Adrenal gland (tissue), 12 donors: Measurements from ENCODE around the gene KEAP1. TPM values are rescaled to one million over a fixed set of nuclear protein-coding genes. Genes with fewer than 3 reads are reported as not detected.

Experiments
- DNase-seq, 7 donors: peaks; one replicate each; pipeline ENCODE4 v3.0.0-alpha.2; 2019 to 2020
- H3K27ac ChIP-seq, 5 donors: fragments of 200-600 bp; sonication (generic) in 4 of 5; 1 replicate in 3 of 5; 2 replicates in 2 of 5; pipeline versions ENCODE4 v1.5.1 to v1.8.0; 2016 to 2020; ENCODE audit warnings: mild to moderate bottlenecking in 1 of 5
- H3K27me3 ChIP-seq: fragments of 200-600 bp; 2 replicates; pipeline ENCODE4 v1.8.0; 2021
- H3K36me3 ChIP-seq, 2 donors: fragments of 200-600 bp; replicated peaks in 1 of 2; 1 replicate in 1 of 2; 2 replicates in 1 of 2; pipeline versions ENCODE4 v1.5.1 to v1.8.0; 2018 to 2022
- H3K4me1 ChIP-seq, 2 donors: fragments of 200-600 bp; replicated peaks in 1 of 2; 1 replicate in 1 of 2; 2 replicates in 1 of 2; pipeline versions ENCODE4 v1.5.1 to v1.8.0; 2018 to 2021
- H3K4me3 ChIP-seq, 4 donors: fragments of 200-600 bp; sonication (generic) in 3 of 4; one replicate each; pipeline ENCODE4 v1.5.1; 2016 to 2018
- H3K9me3 ChIP-seq, 3 donors: fragments of 200-600 bp; sonication (generic) in 1 of 3; replicated peaks in 1 of 3; 1 replicate in 2 of 3; 2 replicates in 1 of 3; pipeline versions ENCODE4 v1.5.1 to v1.8.0; 2016 to 2021
- POLR2A ChIP-seq, 2 donors: fragments of 450-650 bp; IDR thresholded peaks; one replicate each; pipeline ENCODE4 v1.6.1; 2017; ENCODE audit warnings: antibody characterized with exemption in 2 of 2, mild to moderate bottlenecking in 2 of 2, moderate library complexity in 1 of 2
- WGBS, 4 donors: extraction: QIAGEN DNeasy Blood & Tissue Kit in 2 of 4; methylation state at CpG; one replicate each; pipeline versions ENCODE4 v1.1.5 to v1.1.7; 2013 to 2017; 5-methylcytosine and 5-hydroxymethylcytosine counted together
- intact Hi-C, 2 donors: fragments of 100-400 bp; cut with DNase I; formaldehyde crosslinking; loops; one replicate each; pipeline versions ENCODE4 v1.14.1 to v1.15.0; 2022 to 2023
- polyA plus RNA-seq, 3 donors: library from polyadenylated mRNA; stranded (reverse); fragments of 200-250 nt in 2 of 3; fragments of 350-450 nt in 1 of 3; fragmentation: Illumina TruSeq in 1 of 3; extraction: RNeasy Lipid Tissue Mini Kit (QIAGEN cat#74804) in 1 of 3; gene quantifications; one replicate each; pipeline ENCODE4 v1.2.3, GENCODE V29; 2013 to 2014
- total RNA-seq, 9 donors: library from RNA; depleted of rRNA in 4 of 9; stranded (reverse); fragments of >200 nt in 4 of 9; fragments of 120-200 nt in 1 of 9; fragmentation: NEBNext Ultra II Directional in 1 of 9; extraction: Animal tissue kit (Norgen Biotek cat#: 25700) in 1 of 9; gene quantifications; one replicate each; pipeline versions ENCODE4 v1.1.0 to v1.2.4, GENCODE V29; 2013 to 2023
- TF ChIP-seq, protein P1 (sequence below), 6 experiments: fragments of 450-650 bp in 4 of 6; fragments of 200-600 bp in 2 of 6; sonication (generic) in 1 of 6; IDR thresholded peaks; 1 replicate in 5 of 6; 2 replicates in 1 of 6; pipeline versions ENCODE4 v1.5.1 to v1.8.0; 2016 to 2021; ENCODE audit warnings: antibody characterized with exemption in 6 of 6, mild to moderate bottlenecking in 2 of 6, moderate library complexity in 1 of 6
- donor health status: healthy with polysubstance abuse.
- donor health status: Bipolar disorder and iron deficiency.
- donor health status: DM: yes; HTN: yes; CAD: no.
- donor health status: DM: no; HTN: no; CAD: no.
- donor health status: DM: no; HTN: no; CAD: no.
- donor health status: DM: yes; HTN: yes; CAD: no.

Gene KEAP1
- total and polyA plus RNA-seq, 12 donors, result 71.0 to 106 (median 77.2) TPM

DNA sequence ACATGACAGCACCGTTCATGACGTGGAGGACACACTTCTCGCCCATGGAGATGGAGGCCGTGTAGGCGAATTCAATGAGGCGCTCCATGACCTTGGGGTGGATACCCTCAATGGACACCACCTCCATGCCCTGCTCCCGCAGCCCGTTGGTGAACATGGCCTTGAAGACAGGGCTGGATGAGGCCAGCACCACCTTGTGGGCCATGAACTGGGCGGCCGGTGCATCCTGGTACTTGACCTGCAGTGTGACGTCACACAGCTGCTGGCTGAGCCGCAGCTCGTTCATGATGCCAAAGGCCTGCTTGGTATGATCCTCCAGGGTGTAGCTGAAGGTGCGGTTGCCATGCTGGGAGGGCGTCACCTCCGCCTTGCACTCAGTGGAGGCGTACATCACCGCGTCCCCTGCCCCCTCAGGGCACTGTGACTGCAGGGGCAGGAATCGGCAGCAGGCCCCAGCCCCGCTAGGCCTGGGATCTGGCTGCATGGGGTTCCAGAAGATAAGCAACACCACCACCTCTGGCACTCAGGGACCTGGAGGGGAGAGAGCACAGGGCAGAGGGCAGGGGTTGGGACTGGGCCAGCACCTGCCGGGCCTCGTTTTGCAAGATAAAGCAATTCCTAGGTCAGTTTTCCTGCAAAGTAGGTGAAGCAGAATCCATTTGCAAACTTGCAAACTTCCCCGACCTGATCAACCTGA, 3.5 kb downstream of the KEAP1 start:
- intact Hi-C loops, result loop anchor here (5.0 to 10.0 kb wide), 2 partner anchors 68 to 75 kb away; partner anchors contain the start of genes CDKN2D (in 1 of the 2) and KRI1 (in 1 of the 2)
- no peak for TF ChIP-seq POLR2A (IDR thresholded peaks at IDR 0.05)
- TF ChIP-seq, protein P1, sequence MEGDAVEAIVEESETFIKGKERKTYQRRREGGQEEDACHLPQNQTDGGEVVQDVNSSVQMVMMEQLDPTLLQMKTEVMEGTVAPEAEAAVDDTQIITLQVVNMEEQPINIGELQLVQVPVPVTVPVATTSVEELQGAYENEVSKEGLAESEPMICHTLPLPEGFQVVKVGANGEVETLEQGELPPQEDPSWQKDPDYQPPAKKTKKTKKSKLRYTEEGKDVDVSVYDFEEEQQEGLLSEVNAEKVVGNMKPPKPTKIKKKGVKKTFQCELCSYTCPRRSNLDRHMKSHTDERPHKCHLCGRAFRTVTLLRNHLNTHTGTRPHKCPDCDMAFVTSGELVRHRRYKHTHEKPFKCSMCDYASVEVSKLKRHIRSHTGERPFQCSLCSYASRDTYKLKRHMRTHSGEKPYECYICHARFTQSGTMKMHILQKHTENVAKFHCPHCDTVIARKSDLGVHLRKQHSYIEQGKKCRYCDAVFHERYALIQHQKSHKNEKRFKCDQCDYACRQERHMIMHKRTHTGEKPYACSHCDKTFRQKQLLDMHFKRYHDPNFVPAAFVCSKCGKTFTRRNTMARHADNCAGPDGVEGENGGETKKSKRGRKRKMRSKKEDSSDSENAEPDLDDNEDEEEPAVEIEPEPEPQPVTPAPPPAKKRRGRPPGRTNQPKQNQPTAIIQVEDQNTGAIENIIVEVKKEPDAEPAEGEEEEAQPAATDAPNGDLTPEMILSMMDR (IDR thresholded peaks at IDR 0.05), result no peak
- Histone ChIP-seq H3K4me3 (no peak overlapping the region), H3K36me3 (peaks cover 0 to 47% of the 10 kb centered on the region in 2 donors), H3K9me3 (no peaks in the 10 kb centered on the region), H3K4me1 (peaks cover 10 to 45% of the 10 kb centered on the region in 2 donors), H3K27ac (peak overlapping the region in 2 of 5 donors; percentile 71 to 72), H3K27me3 (no peaks in the 10 kb centered on the region)
- 76 to 91% (median 78%) methylated on average over 3 to 24 of the region's 24 CpGs for WGBS, 4 donors
- DNase-seq, result peak in 1 of 7 donors; percentile 26

DNA sequence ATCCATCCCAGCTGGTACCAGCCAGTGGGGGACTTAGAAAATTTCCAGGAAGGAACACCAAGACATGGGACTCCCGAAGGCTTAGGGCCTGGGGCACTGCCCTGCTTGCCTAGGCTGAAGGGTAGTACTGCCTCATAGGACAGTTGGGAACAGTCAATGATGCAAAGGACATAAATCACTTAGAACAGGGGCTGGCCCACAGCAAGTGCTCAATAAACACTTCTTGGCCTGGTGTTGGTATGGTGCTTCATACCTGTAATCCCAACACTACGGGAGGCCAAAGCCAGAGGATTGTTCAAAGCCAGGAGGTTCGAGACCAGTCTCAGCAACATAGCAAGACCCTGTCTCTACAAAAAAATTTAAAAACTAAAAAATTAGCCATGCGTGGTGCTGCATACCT, 5.8 kb downstream of the KEAP1 start:
- Histone ChIP-seq H3K27me3 (no peaks in the 10 kb centered on the region), H3K27ac (no peak overlapping the region), H3K4me1 (peaks cover 10 to 45% of the 10 kb centered on the region in 2 donors), H3K9me3 (no peaks in the 10 kb centered on the region), H3K4me3 (no peak overlapping the region), H3K36me3 (peaks cover 0 to 63% of the 10 kb centered on the region in 2 donors)
- intact Hi-C loops, result no loop called here
- TF ChIP-seq, protein P1 (IDR thresholded peaks at IDR 0.05), result no peak
- no peak for TF ChIP-seq POLR2A (IDR thresholded peaks at IDR 0.05)
- 89 to 96% (median 95%) methylated on average over 4 of the region's 4 CpGs for WGBS, 4 donors
- no peak for DNase-seq

DNA sequence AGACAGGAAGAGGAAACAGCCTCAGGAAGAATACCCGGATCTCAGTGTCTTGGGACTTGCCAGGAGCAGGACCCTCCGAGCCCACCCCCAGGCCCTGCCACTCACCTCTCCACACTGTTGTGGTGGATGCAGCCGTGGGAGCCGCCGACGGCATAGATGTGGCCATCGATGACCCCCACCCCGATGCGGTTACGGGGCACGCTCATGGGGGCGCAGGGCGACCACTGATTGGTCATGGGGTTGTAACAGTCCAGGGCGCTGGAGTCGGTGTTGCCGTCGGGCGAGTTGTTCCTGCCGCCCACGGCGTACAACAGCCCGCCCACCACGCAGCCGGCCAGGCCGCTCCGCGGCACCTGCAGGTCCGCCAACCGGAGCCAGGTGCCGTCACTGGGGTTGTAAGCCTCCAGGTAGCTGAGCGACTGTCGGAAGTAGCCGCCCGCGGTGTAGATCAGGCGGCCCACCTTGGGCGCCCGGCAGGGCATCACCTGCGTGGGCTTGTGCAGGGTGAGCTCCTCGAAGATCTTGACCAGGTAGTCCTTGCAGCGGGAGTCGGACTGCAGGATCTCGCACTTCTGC, 11.6 kb downstream of the KEAP1 start:
- intact Hi-C loops, result no loop called here
- peaks cover 0 to 86% of the 10 kb centered on the region in 2 donors for H3K36me3 ChIP-seq
- DNase-seq, result no peak
- no peak overlapping the region for H3K27ac ChIP-seq
- H3K27me3 ChIP-seq, result no peaks in the 10 kb centered on the region
- H3K4me3 ChIP-seq, result no peak overlapping the region
- no peaks in the 10 kb centered on the region for H3K9me3 ChIP-seq
- H3K4me1 ChIP-seq, result no peaks in the 10 kb centered on the region
- TF ChIP-seq POLR2A (IDR thresholded peaks at IDR 0.05), result no peak
- TF ChIP-seq, protein P1 (IDR thresholded peaks at IDR 0.05), result no peak
- WGBS, 4 donors, result 92 to 95% (median 93%) methylated on average over 11 to 43 of the region's 43 CpGs

DNA sequence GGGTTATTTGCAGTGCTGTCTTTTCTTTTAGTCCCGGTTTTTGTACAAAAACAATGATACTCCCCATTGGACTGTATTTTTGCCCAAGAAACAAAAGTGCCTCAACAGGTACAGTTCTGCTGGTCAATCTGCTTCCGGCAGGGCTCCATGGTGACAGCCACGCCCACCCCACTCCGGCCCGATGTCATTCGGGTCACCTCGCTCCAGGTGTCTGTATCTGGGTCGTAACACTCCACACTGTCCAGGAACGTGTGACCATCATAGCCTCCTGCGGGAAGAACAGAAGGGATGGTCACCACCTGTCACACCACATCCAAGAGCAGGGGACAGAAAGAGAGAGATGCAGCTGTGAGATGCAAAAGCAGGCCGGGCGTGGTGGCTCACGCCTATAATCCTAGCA, 16.6 kb downstream of the KEAP1 start:
- H3K4me3 ChIP-seq, result no peak overlapping the region
- peaks cover 9 to 16% of the 10 kb centered on the region in 2 donors for H3K4me1 ChIP-seq
- intact Hi-C loops, result no loop called here
- peaks cover 0 to 50% of the 10 kb centered on the region in 2 donors for H3K36me3 ChIP-seq
- no peaks in the 10 kb centered on the region for H3K9me3 ChIP-seq
- peak overlapping the region in 3 of 5 donors; percentile 11 to 76 (median 31) for H3K27ac ChIP-seq
- no peaks in the 10 kb centered on the region for H3K27me3 ChIP-seq
- no peak for DNase-seq
- 62 to 76% (median 73%) methylated on average over 13 of the region's 13 CpGs for WGBS, 4 donors
- no peak for TF ChIP-seq POLR2A (IDR thresholded peaks at IDR 0.05)
- TF ChIP-seq, protein P1 (IDR thresholded peaks at IDR 0.05), result no peak
